Loucy (cell line): Measurements from ENCODE around the gene LRFN4.

Experiments
- EZH2phosphoT487 ChIP-seq: fragments of 200-600 bp; IDR thresholded peaks from 2 replicates; pipeline ENCODE4 v1.6.1; 2018; ENCODE audit warnings: antibody characterized with exemption, mild to moderate bottlenecking, moderate library complexity, borderline replicate concordance
- TF ChIP-seq, protein P1 (sequence below): fragments of 200-600 bp; sonication (generic); conservative IDR thresholded peaks from 2 replicates; pipeline ENCODE4 v1.5.1; 2014; ENCODE audit warnings: mild to moderate bottlenecking, antibody characterized with exemption, low read length

DNA sequence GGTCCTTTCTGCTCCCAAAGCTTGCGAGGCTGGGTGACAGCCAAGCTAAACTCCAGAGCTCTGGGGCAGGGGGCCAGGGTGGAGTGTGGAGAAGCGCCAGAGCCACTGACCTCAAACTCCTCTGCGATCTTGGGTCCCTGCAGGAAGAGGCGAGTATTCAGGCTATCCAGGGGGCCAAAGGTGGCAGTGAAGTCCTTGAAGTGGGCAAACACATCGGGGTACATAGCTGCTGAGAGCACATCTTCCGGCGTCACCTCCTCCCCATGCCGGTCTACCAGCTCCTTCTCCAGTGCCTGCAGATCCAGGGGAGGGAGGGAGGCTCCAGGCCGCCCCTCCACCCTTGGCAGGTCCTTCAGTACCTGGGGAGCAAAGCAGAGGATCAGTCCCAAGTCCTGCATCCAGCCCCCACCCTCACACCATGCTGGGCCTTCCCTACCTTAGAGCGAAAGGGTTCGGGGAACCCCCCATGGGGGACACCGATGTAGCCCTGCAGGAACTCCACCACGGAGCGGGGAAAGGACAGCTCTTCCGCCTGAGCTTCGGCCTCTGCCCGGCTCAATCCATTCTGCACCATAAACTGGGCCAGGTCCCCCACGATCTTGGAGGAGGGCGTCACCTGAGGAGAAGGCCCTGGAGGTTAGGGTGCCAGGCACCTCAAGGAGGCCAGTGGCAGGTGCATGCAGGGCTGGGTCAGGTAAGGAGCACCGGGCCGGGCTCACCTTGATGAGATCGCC is 7.2 kb upstream of the LRFN4 start:
- TF ChIP-seq, protein P1, sequence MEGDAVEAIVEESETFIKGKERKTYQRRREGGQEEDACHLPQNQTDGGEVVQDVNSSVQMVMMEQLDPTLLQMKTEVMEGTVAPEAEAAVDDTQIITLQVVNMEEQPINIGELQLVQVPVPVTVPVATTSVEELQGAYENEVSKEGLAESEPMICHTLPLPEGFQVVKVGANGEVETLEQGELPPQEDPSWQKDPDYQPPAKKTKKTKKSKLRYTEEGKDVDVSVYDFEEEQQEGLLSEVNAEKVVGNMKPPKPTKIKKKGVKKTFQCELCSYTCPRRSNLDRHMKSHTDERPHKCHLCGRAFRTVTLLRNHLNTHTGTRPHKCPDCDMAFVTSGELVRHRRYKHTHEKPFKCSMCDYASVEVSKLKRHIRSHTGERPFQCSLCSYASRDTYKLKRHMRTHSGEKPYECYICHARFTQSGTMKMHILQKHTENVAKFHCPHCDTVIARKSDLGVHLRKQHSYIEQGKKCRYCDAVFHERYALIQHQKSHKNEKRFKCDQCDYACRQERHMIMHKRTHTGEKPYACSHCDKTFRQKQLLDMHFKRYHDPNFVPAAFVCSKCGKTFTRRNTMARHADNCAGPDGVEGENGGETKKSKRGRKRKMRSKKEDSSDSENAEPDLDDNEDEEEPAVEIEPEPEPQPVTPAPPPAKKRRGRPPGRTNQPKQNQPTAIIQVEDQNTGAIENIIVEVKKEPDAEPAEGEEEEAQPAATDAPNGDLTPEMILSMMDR: no peak
- TF ChIP-seq EZH2phosphoT487: no peak
